ENCODE measurements around the gene B2M.
A peak's percentile ranks its signal among the peaks of the same experiment; 100 is the strongest.

Gene B2M

GRCh38 chr15:44666210-44667038, 44.9 kb upstream of the B2M start:
- Histone ChIP-seq H3K27me3 (no peaks in the 10 kb centered on the region), H3K27ac (peak overlapping the region; percentile 1), H3K9me3 (no peaks in the 10 kb centered on the region), H3K4me3 (ENCODE audit: low read depth in 1 of 2, low read length in 1 of 2) (no peak overlapping the region), H3K36me3 (no peaks in the 10 kb centered on the region), H3K4me1 (ENCODE audit: control insufficient read depth in 1 of 2, insufficient read depth in 1 of 2, low read depth in 1 of 2, low read length in 1 of 2) (peaks cover 19 to 22% of the 10 kb centered on the region in 2 experiments)
- no peak for TF ChIP-seq CTCF (IDR thresholded peaks at IDR 0.05)

GRCh38 chr15:44667039-44667360, 44.3 kb upstream of the B2M start:
- H3K4me1 ChIP-seq (ENCODE audit: control insufficient read depth in 1 of 2, insufficient read depth in 1 of 2, low read depth in 1 of 2, low read length in 1 of 2) = peaks cover 13 to 16% of the 10 kb centered on the region in 2 experiments
- H3K9me3 ChIP-seq = no peaks in the 10 kb centered on the region
- no peak for TF ChIP-seq CTCF (IDR thresholded peaks at IDR 0.05)
- no peaks in the 10 kb centered on the region for H3K36me3 ChIP-seq
- no peaks in the 10 kb centered on the region for H3K27me3 ChIP-seq
- no peak overlapping the region for H3K4me3 ChIP-seq (ENCODE audit: low read depth in 1 of 2, low read length in 1 of 2)
- peak overlapping the region; percentile 1 for H3K27ac ChIP-seq

GRCh38 chr15:44668921-44669320, 42.4 kb upstream of the B2M start:
- Histone ChIP-seq H3K9me3 (no peaks in the 10 kb centered on the region), H3K27ac (no peak overlapping the region), H3K27me3 (no peaks in the 10 kb centered on the region), H3K36me3 (no peaks in the 10 kb centered on the region), H3K4me3 (ENCODE audit: low read depth in 1 of 2, low read length in 1 of 2) (no peak overlapping the region), H3K4me1 (ENCODE audit: control insufficient read depth in 1 of 2, insufficient read depth in 1 of 2, low read depth in 1 of 2, low read length in 1 of 2) (peaks cover under 1 to 4% of the 10 kb centered on the region in 2 experiments)
- no peak for TF ChIP-seq CTCF (IDR thresholded peaks at IDR 0.05)

- no peak for TF ChIP-seq CTCF (IDR thresholded peaks at IDR 0.05)
- no peaks in the 10 kb centered on the region for H3K9me3 ChIP-seq
- no peak overlapping the region for H3K27ac ChIP-seq
- no peaks in the 10 kb centered on the region for H3K36me3 ChIP-seq
- no peaks in the 10 kb centered on the region for H3K27me3 ChIP-seq
- H3K4me1 ChIP-seq (ENCODE audit: control insufficient read depth in 1 of 2, insufficient read depth in 1 of 2, low read depth in 1 of 2, low read length in 1 of 2) = no peaks in the 10 kb centered on the region
- H3K4me3 ChIP-seq (ENCODE audit: low read depth in 1 of 2, low read length in 1 of 2) = no peak overlapping the region
Measured at GRCh38 chr15:44670087-44670950, 41.0 kb upstream of the B2M start.

- Histone ChIP-seq H3K36me3 (no peaks in the 10 kb centered on the region), H3K4me1 (ENCODE audit: control insufficient read depth in 1 of 2, insufficient read depth in 1 of 2, low read depth in 1 of 2, low read length in 1 of 2) (no peaks in the 10 kb centered on the region), H3K27me3 (no peaks in the 10 kb centered on the region), H3K9me3 (no peaks in the 10 kb centered on the region), H3K4me3 (ENCODE audit: low read depth in 1 of 2, low read length in 1 of 2) (no peak overlapping the region), H3K27ac (no peak overlapping the region)
- no peak for TF ChIP-seq CTCF (IDR thresholded peaks at IDR 0.05)
Measured at GRCh38 chr15:44673639-44674038, 37.7 kb upstream of the B2M start.
